ENCODE measurements around the gene MLN.

MLN gene

DNA sequence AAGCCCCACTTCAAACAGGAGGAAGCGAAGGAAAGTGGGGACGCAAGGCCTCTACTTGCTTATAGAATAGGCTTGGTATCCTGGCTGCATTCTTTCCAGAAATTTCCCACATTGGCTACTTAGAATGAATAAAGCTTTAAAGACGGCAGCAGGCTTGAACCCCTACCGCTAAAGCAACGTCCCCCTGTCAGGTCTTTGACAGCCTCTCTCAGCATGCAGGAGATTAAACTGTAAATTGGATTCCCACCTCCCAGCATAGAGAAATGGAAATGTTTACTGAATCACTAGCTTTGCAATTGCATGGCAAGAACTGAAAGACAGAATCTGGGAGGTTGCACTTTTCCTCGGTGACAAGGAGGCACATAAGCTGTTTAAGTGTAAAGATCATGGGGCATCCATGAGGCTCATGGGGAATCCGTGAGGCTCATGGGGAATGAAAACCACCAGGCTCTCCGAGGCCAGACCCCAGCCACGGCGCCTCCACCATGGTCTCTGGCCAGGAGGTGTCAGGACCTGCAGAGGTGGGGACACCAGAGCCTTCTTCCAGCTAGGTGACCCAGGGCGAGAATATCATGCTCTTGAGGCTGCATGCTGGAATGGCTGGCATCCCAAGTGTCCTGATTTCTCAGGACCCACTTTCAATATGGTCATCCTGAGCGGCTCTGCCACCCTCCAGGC is 25.2 kb downstream of the MLN start:
- H3K27ac Mint-ChIP-seq, result peak overlapping the region in 1 of 3 experiments; percentile 58
- H3K4me3 Mint-ChIP-seq, result no peak overlapping the region
- H3K9me3 Mint-ChIP-seq, result no peaks in the 10 kb centered on the region
- H3K36me3 Mint-ChIP-seq (ENCODE audit: low read depth), result peaks cover 77% of the 10 kb centered on the region
- no peaks in the 10 kb centered on the region for H3K27me3 Mint-ChIP-seq (ENCODE audit: low read depth)
- H3K4me1 Mint-ChIP-seq, result peaks cover 14% of the 10 kb centered on the region
- TF ChIP-seq, protein P1, sequence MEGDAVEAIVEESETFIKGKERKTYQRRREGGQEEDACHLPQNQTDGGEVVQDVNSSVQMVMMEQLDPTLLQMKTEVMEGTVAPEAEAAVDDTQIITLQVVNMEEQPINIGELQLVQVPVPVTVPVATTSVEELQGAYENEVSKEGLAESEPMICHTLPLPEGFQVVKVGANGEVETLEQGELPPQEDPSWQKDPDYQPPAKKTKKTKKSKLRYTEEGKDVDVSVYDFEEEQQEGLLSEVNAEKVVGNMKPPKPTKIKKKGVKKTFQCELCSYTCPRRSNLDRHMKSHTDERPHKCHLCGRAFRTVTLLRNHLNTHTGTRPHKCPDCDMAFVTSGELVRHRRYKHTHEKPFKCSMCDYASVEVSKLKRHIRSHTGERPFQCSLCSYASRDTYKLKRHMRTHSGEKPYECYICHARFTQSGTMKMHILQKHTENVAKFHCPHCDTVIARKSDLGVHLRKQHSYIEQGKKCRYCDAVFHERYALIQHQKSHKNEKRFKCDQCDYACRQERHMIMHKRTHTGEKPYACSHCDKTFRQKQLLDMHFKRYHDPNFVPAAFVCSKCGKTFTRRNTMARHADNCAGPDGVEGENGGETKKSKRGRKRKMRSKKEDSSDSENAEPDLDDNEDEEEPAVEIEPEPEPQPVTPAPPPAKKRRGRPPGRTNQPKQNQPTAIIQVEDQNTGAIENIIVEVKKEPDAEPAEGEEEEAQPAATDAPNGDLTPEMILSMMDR (IDR thresholded peaks at IDR 0.05; ENCODE audit: unreplicated experiment in 3 of 3), result no peak

- H3K36me3 Mint-ChIP-seq (ENCODE audit: low read depth), result peaks cover 76% of the 10 kb centered on the region
- H3K4me3 Mint-ChIP-seq, result no peak overlapping the region
- no peaks in the 10 kb centered on the region for H3K9me3 Mint-ChIP-seq
- TF ChIP-seq, protein P1 (IDR thresholded peaks at IDR 0.05; ENCODE audit: unreplicated experiment in 3 of 3), result no peak
- no peaks in the 10 kb centered on the region for H3K27me3 Mint-ChIP-seq (ENCODE audit: low read depth)
- peaks cover 21% of the 10 kb centered on the region for H3K4me1 Mint-ChIP-seq
- H3K27ac Mint-ChIP-seq, result peak overlapping the region in 1 of 3 experiments; percentile 58
Measured at GRCh38 chr6:33777398-33778388, 26.1 kb downstream of the MLN start.

- TF ChIP-seq, protein P1 (IDR thresholded peaks at IDR 0.05; ENCODE audit: unreplicated experiment in 3 of 3), result no peak
- Mint-ChIP-seq H3K4me1 (peaks cover 24% of the 10 kb centered on the region), H3K36me3 (ENCODE audit: low read depth) (peaks cover 71% of the 10 kb centered on the region), H3K4me3 (no peak overlapping the region), H3K9me3 (no peaks in the 10 kb centered on the region), H3K27me3 (ENCODE audit: low read depth) (no peaks in the 10 kb centered on the region), H3K27ac (no peak overlapping the region)
Measured at GRCh38 chr6:33776764-33777163, 27.0 kb downstream of the MLN start.

DNA sequence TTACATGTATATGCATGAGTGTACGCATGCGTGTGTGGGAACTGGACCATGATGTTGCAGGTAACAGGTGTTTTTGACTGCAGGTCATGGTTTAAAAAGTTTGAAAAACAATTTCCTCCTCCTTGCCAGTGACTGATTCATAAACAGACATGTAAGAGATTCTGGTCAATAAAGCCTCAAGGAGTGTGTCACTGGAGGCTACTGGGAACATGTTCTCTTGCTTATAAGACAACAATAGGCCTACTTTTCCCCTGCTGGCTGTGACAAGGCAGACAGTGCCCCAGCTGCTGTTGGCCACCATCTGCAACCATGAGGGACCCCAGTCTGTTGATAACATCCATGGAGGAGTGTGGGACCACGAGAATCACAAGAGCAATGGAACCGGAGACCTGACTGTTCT is 27.6 kb downstream of the MLN start:
- Mint-ChIP-seq H3K4me3 (no peak overlapping the region), H3K4me1 (peaks cover 27% of the 10 kb centered on the region)

DNA sequence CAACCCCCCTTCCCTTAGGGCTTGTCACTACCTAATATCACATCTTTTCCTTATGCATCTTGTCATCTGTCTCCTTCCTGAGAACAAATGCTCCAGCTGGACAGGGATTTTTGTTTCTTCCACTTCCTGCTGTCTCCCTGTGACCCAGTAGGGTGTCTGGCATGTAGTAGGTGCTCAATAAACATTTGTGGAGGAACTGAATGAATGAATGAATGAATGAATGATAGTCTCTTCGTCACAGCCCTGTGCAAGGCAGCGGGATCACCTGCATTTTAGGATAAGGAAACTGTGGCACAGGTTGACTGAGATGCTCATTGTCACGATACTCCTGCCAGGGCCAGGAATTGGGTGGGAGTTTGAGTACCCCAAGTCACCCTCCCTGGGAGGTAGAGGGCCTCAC is 29.0 kb downstream of the MLN start:
- TF ChIP-seq, protein P1 (IDR thresholded peaks at IDR 0.05; ENCODE audit: unreplicated experiment in 3 of 3), result no peak
- Mint-ChIP-seq H3K27ac (no peak overlapping the region), H3K27me3 (ENCODE audit: low read depth) (peaks cover 3% of the 10 kb centered on the region), H3K4me1 (peaks cover 37% of the 10 kb centered on the region), H3K4me3 (no peak overlapping the region), H3K9me3 (no peaks in the 10 kb centered on the region), H3K36me3 (ENCODE audit: low read depth) (peaks cover 55% of the 10 kb centered on the region)

More for the DNA sequence above, 27.6 kb downstream of the MLN start:
- H3K27me3 Mint-ChIP-seq (ENCODE audit: low read depth), result no peaks in the 10 kb centered on the region
- no peak overlapping the region for H3K27ac Mint-ChIP-seq
- TF ChIP-seq, protein P1 (IDR thresholded peaks at IDR 0.05; ENCODE audit: unreplicated experiment in 3 of 3), result no peak
- H3K36me3 Mint-ChIP-seq (ENCODE audit: low read depth), result peaks cover 70% of the 10 kb centered on the region
- H3K9me3 Mint-ChIP-seq, result no peaks in the 10 kb centered on the region
